ENCODE data around the gene ANGPTL8. TPM values are rescaled to one million over a fixed set of nuclear protein-coding genes. Genes with fewer than 3 reads are reported as not detected.

The ANGPTL8 gene
- total and polyA plus RNA-seq, 2 donors (not counting 3 experiments of a cell fraction or from before 2014, with no cell fraction given): not detected

- H3K36me3 ChIP-seq (ENCODE audit: control insufficient read depth in 2 of 2, extremely low read depth in 1 of 2, insufficient read depth in 2 of 2, low read length in 2 of 2): no peaks in the 10 kb centered on the region
- FAIRE-seq (peak; percentile 64), DNase-seq (ENCODE audit: low read depth, low spot score) (no peak)
- H2AFZ ChIP-seq (ENCODE audit: low read depth, low read length): peak within 1 kb of the TSS; percentile 28
- H3K4me2 ChIP-seq (ENCODE audit: insufficient read depth, low read length): peak within 1 kb of the TSS; percentile 64
- no peaks in the 10 kb centered on the region for H3K27me3 ChIP-seq (ENCODE audit: control insufficient read depth in 2 of 2, insufficient read depth in 2 of 2, low read length in 2 of 2)
- peak within 1 kb of the TSS; percentile 78 for H3K9ac ChIP-seq (replicated peaks; ENCODE audit: extremely low read depth, insufficient read depth, low read length)
- CTCF ChIA-PET: interaction anchor here (1.0 to 1.2 kb wide), 2 partner anchors 19 to 21 kb away, joined by 3 read pairs; no protein-coding TSS in a partner anchor
- peak within 1 kb of the TSS; percentile 56 to 79 (median 57) for H3K4me3 ChIP-seq (replicated peaks in 1 of 3; ENCODE audit: insufficient read depth in 1 of 3, low read depth in 1 of 3, low read length in 3 of 3)
- dilution Hi-C loops (cut with MboI; ENCODE audit: extremely low pct_ligation_motif_present, low sequenced_read_pairs) (no loop called here), intact Hi-C loops (cut with micrococcal nuclease) (no loop called here)
- H3K79me2 ChIP-seq (ENCODE audit: control insufficient read depth, insufficient read depth, low read length): peaks cover 35% of the 10 kb centered on the region
- POLR2A ChIA-PET: no interaction called here
- no TSS peak for BruUV-seq (replicated peaks)
- peaks cover 27% of the 10 kb centered on the region for H3K4me1 ChIP-seq (ENCODE audit: control insufficient read depth, extremely low read depth, insufficient read depth, low read length)
- no peaks in the 10 kb centered on the region for H3K9me3 ChIP-seq (replicated peaks; ENCODE audit: control insufficient read depth, insufficient read depth, low read length)
- no peaks in the 10 kb centered on the region for H3K9me1 ChIP-seq (replicated peaks; ENCODE audit: control insufficient read depth, extremely low read depth, insufficient read depth, low read length)
- TF ChIP-seq POLR2AphosphoS5 (IDR thresholded peaks at IDR 0.05; ENCODE audit: insufficient read depth, low read depth, low read length): peak; percentile 23
- no peak for TF ChIP-seq JUN (IDR thresholded peaks at IDR 0.05; ENCODE audit: borderline replicate concordance, insufficient read depth, insufficient read length, low read depth)
- TF ChIP-seq CTCF (IDR thresholded peaks at IDR 0.05; ENCODE audit: extremely low read depth in 1 of 2, insufficient read depth in 1 of 2, low read depth in 1 of 2, low read length in 2 of 2): peak; percentile 23 to 49
- no peaks in the 10 kb centered on the region for H4K20me1 ChIP-seq (replicated peaks; ENCODE audit: control insufficient read depth, extremely low read depth, insufficient read depth, low read length)
- peak within 1 kb of the TSS; percentile 70 for H3K27ac ChIP-seq (ENCODE audit: insufficient read depth, low read depth, low read length)
These were observed 22.8 kb downstream of the ANGPTL8 start, which contains the start of gene DOCK6 for GRCh38 chr19:11261971-11262839. Gene DOCK6, minus strand, starts transcription at chr19:11262524. Its CDS starts 84 bp downstream, at chr19:11262440.
